H1 (cell line): ENCODE data around the gene CRYBB3. TPM values are rescaled to one million over a fixed set of nuclear protein-coding genes. Genes with fewer than 3 reads are reported as not detected.

Experiments
- CTCF ChIA-PET: fragments of 300-600 bp; sonication (Branson Sonifier 250); formaldehyde crosslinking; loops from one replicate; lab custom pipeline; 2021; ENCODE audit not compliant: partially characterized antibody; lab: Charles Lee
- POLR2A ChIA-PET: fragments of 300-600 bp; sonication (Branson Sonifier 250); formaldehyde crosslinking; loops from one replicate; lab custom pipeline; 2021; ENCODE audit warnings: inconsistent platforms; ENCODE audit not compliant: partially characterized antibody; lab: Charles Lee
- DNase-seq, 2 experiments: peaks; one replicate each; pipeline versions ENCODE4 v3.0.0 to v3.0.0-alpha.2; 2010 to 2022; ENCODE audit warnings: low spot score in 2 of 2, low read depth in 1 of 2, mixed read lengths in 1 of 2
- FAIRE-seq: peaks from 2 replicates; lab custom pipeline; 2011; peaks lifted over from hg19 to GRCh38; lab: Jason Lieb, UNC
- H2AFZ ChIP-seq: 2 replicates; pipeline ENCODE4 v1.8.1; 2012; ENCODE audit warnings: low read length, inconsistent platforms
- H2AK5ac ChIP-seq: 2 replicates; pipeline ENCODE4 v1.6.1; 2013; ENCODE audit warnings: low read depth, low read length
- H2BK120ac ChIP-seq: replicated peaks from 2 replicates; pipeline ENCODE3; 2013; ENCODE audit warnings: low read depth, low read length, inconsistent platforms
- H2BK12ac ChIP-seq: 2 replicates; pipeline ENCODE4 v1.6.1; 2013; ENCODE audit warnings: low read depth, low read length
- H2BK15ac ChIP-seq: 2 replicates; pipeline ENCODE4 v1.6.1; 2013; ENCODE audit warnings: low read length
- H2BK20ac ChIP-seq: 2 replicates; pipeline ENCODE4 v1.6.1; 2013; ENCODE audit warnings: low read length
- H2BK5ac ChIP-seq: 2 replicates; pipeline ENCODE4 v1.6.1; 2013; ENCODE audit warnings: low read depth, low read length
- H3K14ac ChIP-seq: 2 replicates; pipeline ENCODE4 v1.6.1; 2013; ENCODE audit warnings: inconsistent platforms; ENCODE audit not compliant: insufficient read length
- H3K18ac ChIP-seq: 2 replicates; pipeline ENCODE4 v1.6.1; 2013; ENCODE audit warnings: low read length; ENCODE audit errors: extremely low read depth
- H3K23ac ChIP-seq: 2 replicates; pipeline ENCODE4 v1.6.1; 2013; ENCODE audit warnings: inconsistent platforms; ENCODE audit not compliant: insufficient read length
- H3K23me2 ChIP-seq: 2 replicates; pipeline ENCODE4 v1.6.1; 2013; ENCODE audit warnings: low read depth, low read length
- H3K27ac ChIP-seq: 2 replicates; pipeline ENCODE4 v1.6.1; 2011; ENCODE audit warnings: low read depth, low read length, inconsistent platforms
- H3K27me3 ChIP-seq, 4 experiments: replicated peaks in 1 of 4; 1 replicate in 1 of 4; 2 replicates in 3 of 4; pipeline versions ENCODE4 v1.6.1 to v1.8.1; 2011 to 2013; ENCODE audit warnings: low read length in 3 of 4, mild to moderate bottlenecking in 3 of 4, inconsistent platforms in 2 of 4, mixed read lengths in 2 of 4, moderate library complexity in 1 of 4; ENCODE audit not compliant: control insufficient read depth in 3 of 4, insufficient read depth in 3 of 4; ENCODE audit errors: extremely low read depth in 1 of 4
- H3K36me3 ChIP-seq, 4 experiments: 2 replicates each; pipeline versions ENCODE4 v1.6.1 to v1.8.1; 2011 to 2013; ENCODE audit warnings: mild to moderate bottlenecking in 4 of 4, low read length in 3 of 4, moderate library complexity in 2 of 4, control low read depth in 1 of 4, inconsistent platforms in 1 of 4; ENCODE audit not compliant: insufficient read depth in 4 of 4, control insufficient read depth in 2 of 4
- H3K4ac ChIP-seq: replicated peaks from 2 replicates; pipeline ENCODE3; 2013; ENCODE audit warnings: low read length, low read depth, mixed read lengths, inconsistent platforms; ENCODE audit not compliant: insufficient read length
- H3K4me1 ChIP-seq, 4 experiments: replicated peaks in 1 of 4; 1 replicate in 1 of 4; 2 replicates in 3 of 4; pipeline versions ENCODE4 v1.6.1 to v1.8.1; 2011 to 2013; ENCODE audit warnings: low read length in 3 of 4, inconsistent platforms in 2 of 4, mixed read lengths in 1 of 4; ENCODE audit not compliant: insufficient read depth in 4 of 4, control insufficient read depth in 3 of 4
- H3K4me2 ChIP-seq, 2 experiments: 2 replicates each; pipeline versions ENCODE4 v1.6.1 to v1.8.1; 2011 to 2013; ENCODE audit warnings: low read depth in 2 of 2, low read length in 2 of 2, control low read depth in 1 of 2, inconsistent platforms in 1 of 2, mild to moderate bottlenecking in 1 of 2; ENCODE audit not compliant: insufficient read depth in 1 of 2
- H3K4me3 ChIP-seq, 4 experiments: fragments of 200-600, 300-600 bp in 1 of 4; sonication (generic), shearing (Covaris generic), sonication (Bioruptor Twin) in 1 of 4; 2 replicates each; pipeline versions ENCODE4 v1.5.1 to v1.8.1; 2011 to 2016; ENCODE audit warnings: low read length in 4 of 4, low read depth in 3 of 4, control low read depth in 2 of 4, inconsistent platforms in 2 of 4, mild to moderate bottlenecking in 2 of 4, mixed read lengths in 1 of 4, moderate library complexity in 1 of 4; ENCODE audit not compliant: insufficient read depth in 2 of 4; ENCODE audit errors: extremely low read depth in 1 of 4
- H3K56ac ChIP-seq: replicated peaks from 2 replicates; pipeline ENCODE3; 2013; ENCODE audit warnings: low read depth, mild to moderate bottlenecking, mixed read lengths, low read length, inconsistent platforms; ENCODE audit not compliant: insufficient read length
- H3K79me1 ChIP-seq: 2 replicates; pipeline ENCODE4 v1.6.1; 2013; ENCODE audit warnings: low read depth, low read length, control low read depth
- H3K79me2 ChIP-seq, 2 experiments: 2 replicates each; pipeline versions ENCODE4 v1.6.1 to v1.8.1; 2012 to 2013; ENCODE audit warnings: low read length in 2 of 2, mild to moderate bottlenecking in 2 of 2, inconsistent platforms in 1 of 2; ENCODE audit not compliant: insufficient read depth in 2 of 2, control insufficient read depth in 1 of 2
- H3K9ac ChIP-seq, 4 experiments: replicated peaks in 1 of 4; 1 replicate in 1 of 4; 2 replicates in 3 of 4; pipeline versions ENCODE4 v1.6.1 to v1.8.1; 2011 to 2013; ENCODE audit warnings: low read depth in 3 of 4, low read length in 3 of 4, control low read depth in 2 of 4, mild to moderate bottlenecking in 2 of 4, moderate library complexity in 2 of 4, inconsistent platforms in 1 of 4; ENCODE audit errors: extremely low read depth in 1 of 4
- H3K9me3 ChIP-seq, 2 experiments: 2 replicates each; pipeline versions ENCODE4 v1.6.1 to v1.8.1; 2012 to 2013; ENCODE audit warnings: mild to moderate bottlenecking in 2 of 2, moderate library complexity in 2 of 2, control low read depth in 1 of 2, inconsistent platforms in 1 of 2, low read depth in 1 of 2, low read length in 1 of 2, mixed read lengths in 1 of 2; ENCODE audit not compliant: insufficient read depth in 2 of 2
- H4K20me1 ChIP-seq, 2 experiments: replicated peaks in 1 of 2; 2 replicates each; pipeline versions ENCODE3 to v1.8.1; 2011 to 2013; ENCODE audit warnings: inconsistent platforms in 2 of 2, low read length in 2 of 2, mild to moderate bottlenecking in 1 of 2; ENCODE audit not compliant: insufficient read depth in 2 of 2, control insufficient read depth in 1 of 2
- H4K5ac ChIP-seq: 2 replicates; pipeline ENCODE4 v1.6.1; 2013; ENCODE audit warnings: low read length, low read depth, mixed read lengths, inconsistent platforms; ENCODE audit not compliant: insufficient read length
- H4K8ac ChIP-seq: 2 replicates; pipeline ENCODE4 v1.8.0; 2013; ENCODE audit warnings: mild to moderate bottlenecking, moderate library complexity, low read length, inconsistent platforms; ENCODE audit not compliant: insufficient read depth; ENCODE audit errors: extremely low read depth
- H4K91ac ChIP-seq: replicated peaks from 2 replicates; pipeline ENCODE3; 2013; ENCODE audit warnings: low read length, mixed read lengths, inconsistent platforms; ENCODE audit not compliant: insufficient read length
- ATF2 ChIP-seq: IDR thresholded peaks from 2 replicates; pipeline ENCODE4 v1.6.1; 2012; ENCODE audit warnings: low read length, inconsistent platforms
- CBX8 ChIP-seq: fragments of 300-800, 300-1000 bp; sonication (generic); IDR thresholded peaks from 2 replicates; pipeline ENCODE4 v1.7.1; 2016; ENCODE audit warnings: low read depth, low read length, borderline replicate concordance
- GABPA ChIP-seq: IDR thresholded peaks from 2 replicates; pipeline ENCODE4 v1.6.1; 2011; ENCODE audit warnings: mild to moderate bottlenecking, low read length, moderate library complexity, borderline replicate concordance; ENCODE audit not compliant: insufficient read depth
- HDAC2 ChIP-seq, 2 experiments: fragments of 300-600 bp in 1 of 2; sonication (generic) in 1 of 2; IDR thresholded peaks; 2 replicates each; pipeline ENCODE4 v1.6.1; 2011 to 2012; ENCODE audit warnings: low read depth in 2 of 2, low read length in 2 of 2, mild to moderate bottlenecking in 2 of 2, moderate library complexity in 2 of 2, borderline replicate concordance in 1 of 2, inconsistent platforms in 1 of 2
- HDAC6 ChIP-seq: IDR thresholded peaks from one replicate; pipeline ENCODE4 v1.7.1; 2012; ENCODE audit warnings: low read depth, mild to moderate bottlenecking, inconsistent platforms, low read length, moderate library complexity
- KDM5A ChIP-seq: fragments of 200-600 bp; IDR thresholded peaks from 2 replicates; pipeline ENCODE4 v1.7.1; 2012; ENCODE audit warnings: mild to moderate bottlenecking, low read length, inconsistent platforms, mixed read lengths
- PHF8 ChIP-seq: fragments of 200-600 bp; sonication (generic); conservative IDR thresholded peaks from 2 replicates; pipeline ENCODE4 v1.7.1; 2012; ENCODE audit warnings: low read depth, mild to moderate bottlenecking, inconsistent platforms, low read length, moderate library complexity
- POU5F1 ChIP-seq: IDR thresholded peaks from 2 replicates; pipeline ENCODE4 v1.6.1; 2011; ENCODE audit warnings: low read depth, mild to moderate bottlenecking, low read length, moderate library complexity
- SIX5 ChIP-seq: IDR thresholded peaks from 2 replicates; pipeline ENCODE4 v1.6.1; 2011; ENCODE audit warnings: mild to moderate bottlenecking, low read depth, low read length
- SP4 ChIP-seq: IDR thresholded peaks from 2 replicates; pipeline ENCODE4 v1.6.1; 2012; ENCODE audit warnings: low read length, inconsistent platforms
- TAF7 ChIP-seq: optimal IDR thresholded peaks from 2 replicates; pipeline ENCODE3; 2011; ENCODE audit warnings: low read depth, mild to moderate bottlenecking, inconsistent platforms, low read length, moderate library complexity, borderline replicate concordance
- TBP ChIP-seq: IDR thresholded peaks from 2 replicates; pipeline ENCODE4 v1.6.1; 2011; ENCODE audit warnings: low read depth, low read length, improper control_type of control experiment
- whole genome bisulfite sequencing, 2 experiments: shearing (Covaris generic) in 1 of 2; methylation state at CpG; one replicate each; pipeline versions ENCODE4 v1.1.6 to v1.1.7; 2013 to 2015; ENCODE audit warnings: low lambda C conversion rate in 2 of 2, mixed read lengths in 2 of 2, inconsistent platforms in 1 of 2, low coverage in 1 of 2, missing lambda C conversion rate in 1 of 2; ENCODE audit not compliant: insufficient replicate concordance in 2 of 2, insufficient coverage in 1 of 2, insufficient read length in 1 of 2; ENCODE audit errors: extremely low coverage in 1 of 2, missing lambda C conversion rate in 1 of 2; 5-methylcytosine and 5-hydroxymethylcytosine counted together
- polyA plus RNA-seq, 7 experiments: library from polyadenylated mRNA; depleted of rRNA in 3 of 7; stranded (reverse) in 5 of 7; unstranded in 2 of 7; fragments of >200 nt in 5 of 7; fragments of 200-250 nt in 2 of 7; gene quantifications; 1 replicate in 5 of 7; 2 replicates in 1 of 7; 4 replicates in 1 of 7; pipeline versions ENCODE4 v1.2.1 to v1.2.3, GENCODE V29; 2011 to 2013; ENCODE audit warnings: missing spikeins in 2 of 7, mixed read lengths in 2 of 7
- total RNA-seq: library from RNA; stranded (reverse); fragmentation: NEBNext Ultra II Directional; extraction: Animal tissue kit (Norgen Biotek cat#: 25700); gene quantifications from 2 replicates; pipeline ENCODE4 v1.2.1, GENCODE V29; 2021

Gene CRYBB3
- total and polyA plus RNA-seq, 2 of the 8 experiments (the other 6 are each of a cell fraction or from before 2014, with no cell fraction given): 0.44 to 0.58 TPM

DNA sequence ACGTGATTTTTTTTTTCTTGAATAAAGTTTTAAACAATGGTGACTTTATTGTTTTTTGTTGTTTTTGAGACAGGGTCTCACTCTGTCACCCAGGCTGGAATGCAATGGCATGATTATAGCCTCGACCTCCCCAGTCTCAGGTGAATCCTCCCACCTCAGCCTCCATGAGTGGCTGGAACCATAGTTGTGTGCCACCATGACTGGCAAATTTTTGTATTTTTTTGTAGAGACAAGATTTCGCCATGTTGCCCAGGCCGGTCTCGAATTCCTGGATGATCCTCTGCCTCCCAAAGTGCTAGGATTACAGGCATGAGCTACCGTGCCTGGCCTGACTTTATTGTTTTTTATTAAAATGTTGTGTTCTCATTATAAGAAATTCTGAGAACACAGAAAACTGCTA is 12.2 kb upstream of the CRYBB3 start:
- Histone ChIP-seq H3K4me2 (no peak overlapping the region), H2BK20ac (no peak overlapping the region), H3K4ac (no peak overlapping the region), H4K5ac (no peak overlapping the region), H3K23me2 (no peaks in the 10 kb centered on the region), H3K79me1 (no peaks in the 10 kb centered on the region), H4K91ac (no peak overlapping the region), H2AK5ac (no peak overlapping the region), H2BK5ac (no peak overlapping the region), H3K18ac (no peak overlapping the region), H3K9ac (no peak overlapping the region), H2BK12ac (no peak overlapping the region), H3K14ac (no peak overlapping the region), H3K36me3 (peaks cover 0 to 6% (median 3%) of the 10 kb centered on the region in 4 experiments; a peak in 4 of 8 replicates), H3K23ac (no peak overlapping the region), H3K56ac (no peak overlapping the region), H2AFZ (no peak overlapping the region), H2BK120ac (no peak overlapping the region), H4K20me1 (peaks cover 0 to 4% of the 10 kb centered on the region in 2 experiments), H3K4me3 (no peak overlapping the region), H3K4me1 (no peaks in the 10 kb centered on the region), H3K79me2 (no peaks in the 10 kb centered on the region), H2BK15ac (no peak overlapping the region), H3K9me3 (no peaks in the 10 kb centered on the region; a peak in 1 of 4 replicates), H3K27me3 (no peaks in the 10 kb centered on the region), H3K27ac (no peak overlapping the region), H4K8ac (no peak overlapping the region)
- ChIA-PET CTCF (interaction anchor here (0.8 to 2.2 kb wide), 4 partner anchors 14 to 76 kb away, joined by 3 to 10 read pairs (median 6); no protein-coding TSS in a partner anchor), POLR2A (no interaction called here)
- 86% methylated on average over 6 of the region's 6 CpGs; no CpG with 5 or more reads in 1 of the 2 experiments for WGBS, 2 experiments
- FAIRE-seq (no peak), DNase-seq (no peak)
- no peak for TF ChIP-seq HDAC2 (IDR thresholded peaks at IDR 0.05; ENCODE audit: borderline replicate concordance in 1 of 2, low read depth in 2 of 2, low read length in 2 of 2)
- TF ChIP-seq SIX5: no peak
- TF ChIP-seq TAF7: no peak
- TF ChIP-seq POU5F1: no peak
- no peak for TF ChIP-seq GABPA
- TF ChIP-seq SP4: no peak
- no peak for TF ChIP-seq HDAC6
- TF ChIP-seq TBP: no peak
- no peak for TF ChIP-seq PHF8
- no peak for TF ChIP-seq KDM5A
- no peak for TF ChIP-seq ATF2
- TF ChIP-seq CBX8: no peak
